ENCODE data around the gene GPX4.

Gene GPX4

DNA sequence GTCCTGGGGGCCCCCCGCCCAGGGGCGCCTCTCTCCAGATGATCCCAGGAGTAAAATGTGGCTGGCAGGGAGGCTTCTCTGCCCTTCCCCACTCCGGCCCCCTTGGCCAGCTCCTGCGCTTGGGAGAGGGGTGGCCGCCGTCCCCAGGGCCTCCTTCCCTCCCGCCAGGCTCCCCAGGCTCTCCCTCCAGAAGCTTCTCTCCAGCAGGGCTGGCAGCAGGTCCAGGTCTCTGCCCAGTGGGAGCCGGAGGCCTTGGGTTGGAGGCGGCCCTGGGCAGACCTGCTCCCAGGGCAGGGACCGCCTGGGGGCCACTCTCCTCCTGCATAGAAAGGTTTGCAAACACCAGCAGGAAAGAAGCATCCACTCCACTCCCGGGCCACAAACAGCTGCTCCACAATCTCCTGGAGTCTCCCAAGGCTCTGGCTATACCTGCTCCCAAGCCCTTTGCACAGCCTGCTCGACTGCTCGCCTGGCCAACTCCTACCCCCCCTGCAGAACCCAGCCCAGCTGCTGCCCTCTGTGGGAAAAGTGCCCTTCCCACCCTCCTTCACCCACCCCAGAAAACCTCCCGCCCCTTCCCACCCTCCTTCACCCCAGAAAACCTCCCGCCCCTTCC lies 44.2 kb downstream of the GPX4 start:
- no peak for DNase-seq (ENCODE audit: low read depth)
- no peak for TF ChIP-seq CTCF (IDR thresholded peaks at IDR 0.05; ENCODE audit: low read depth, low read length, missing control alignments)
- in situ Hi-C loops (cut with HindIII; ENCODE audit: low sequenced_read_pairs): no loop called here
- no peak overlapping the region for H3K4me3 ChIP-seq (ENCODE audit: low read depth, low read length)

GRCh38 chr19:1149259-1150045 lies 45.7 kb downstream of the GPX4 start:
- no peak overlapping the region for H3K4me3 ChIP-seq (ENCODE audit: low read depth, low read length)
- TF ChIP-seq CTCF (IDR thresholded peaks at IDR 0.05; ENCODE audit: low read depth, low read length, missing control alignments): no peak
- DNase-seq (ENCODE audit: low read depth): no peak
- in situ Hi-C loops (cut with HindIII; ENCODE audit: low sequenced_read_pairs): no loop called here

DNA sequence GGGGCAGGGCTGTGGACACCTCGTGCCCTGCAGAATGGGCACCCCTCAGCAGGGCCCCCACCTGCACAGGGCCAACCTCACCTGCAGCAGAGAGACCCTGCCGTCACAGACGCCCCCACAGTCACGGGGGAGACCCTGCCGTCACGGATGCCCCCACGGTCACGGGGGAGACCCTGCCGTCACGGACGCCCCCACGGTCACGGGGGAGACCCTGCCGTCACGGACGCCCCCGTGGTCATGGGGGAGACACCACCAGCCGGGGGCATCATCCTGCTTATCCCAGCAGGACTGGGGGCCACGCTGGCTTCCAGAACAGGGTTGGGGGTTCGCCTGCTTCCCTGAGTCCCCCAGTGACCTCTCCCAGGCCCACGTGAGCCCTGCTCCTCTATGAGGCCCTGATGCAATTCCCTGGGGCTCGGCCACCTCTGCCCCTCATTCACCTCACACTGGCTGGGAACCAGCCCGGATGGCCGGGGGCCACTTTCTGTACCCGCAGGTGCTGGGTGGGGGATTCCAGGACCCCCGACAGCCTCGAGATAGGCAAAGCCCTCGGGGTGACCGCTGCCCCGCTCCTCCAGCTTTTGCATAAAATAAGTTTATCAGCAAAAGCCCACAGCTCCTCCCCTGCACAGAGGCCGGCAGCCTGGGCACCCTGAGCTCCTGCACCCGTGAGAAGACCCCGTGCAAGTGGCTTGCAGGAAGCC lies 46.7 kb downstream of the GPX4 start:
- in situ Hi-C loops (cut with HindIII; ENCODE audit: low sequenced_read_pairs): no loop called here
- no peak overlapping the region for H3K4me3 ChIP-seq (ENCODE audit: low read depth, low read length)
- no peak for TF ChIP-seq CTCF (IDR thresholded peaks at IDR 0.05; ENCODE audit: low read depth, low read length, missing control alignments)
- no peak for DNase-seq (ENCODE audit: low read depth)

GRCh38 chr19:1151037-1151724 lies 47.4 kb downstream of the GPX4 start:
- no peak overlapping the region for H3K4me3 ChIP-seq (ENCODE audit: low read depth, low read length)
- in situ Hi-C loops (cut with HindIII; ENCODE audit: low sequenced_read_pairs): no loop called here
- no peak for TF ChIP-seq CTCF (IDR thresholded peaks at IDR 0.05; ENCODE audit: low read depth, low read length, missing control alignments)
- DNase-seq (ENCODE audit: low read depth): no peak

GRCh38 chr19:1151917-1152587 lies 48.3 kb downstream of the GPX4 start:
- DNase-seq (ENCODE audit: low read depth): no peak

More at GRCh38 chr19:1151917-1152587, 48.3 kb downstream of the GPX4 start:
- in situ Hi-C loops (cut with HindIII; ENCODE audit: low sequenced_read_pairs): no loop called here
- no peak for TF ChIP-seq CTCF (IDR thresholded peaks at IDR 0.05; ENCODE audit: low read depth, low read length, missing control alignments)
- no peak overlapping the region for H3K4me3 ChIP-seq (ENCODE audit: low read depth, low read length)

All from astrocyte of the cerebellum (primary cell).